ENCODE measurements around the gene ZNF316. TPM values are rescaled to one million over a fixed set of nuclear protein-coding genes. Genes with fewer than 3 reads are reported as not detected.

ZNF316 gene
- total RNA-seq, 1 experiment from 2014 or later = 15.1 TPM

GRCh38 chr7:6642861-6643640 lies 5.9 kb downstream of the ZNF316 start:
- POLR2A ChIA-PET = no interaction called here
- ATAC-seq = no peak
- TF ChIP-seq ATF1 (CRISPR knock-in tag; IDR thresholded peaks at IDR 0.05) (0 out of 2 replicates have a peak, but pooled peaks have one; percentile 29), RORB (CRISPR knock-in tag; IDR thresholded peaks at IDR 0.05) (no peak)
- no peak for DNase-seq (ENCODE audit: low spot score)
- CTCF ChIA-PET = no interaction called here
- H3K36me3 Mint-ChIP-seq = no peaks in the 10 kb centered on the region
- peaks cover 14% of the 10 kb centered on the region for H3K4me1 Mint-ChIP-seq
- H3K4me3 Mint-ChIP-seq = no peak overlapping the region
- no peaks in the 10 kb centered on the region for H3K9me3 Mint-ChIP-seq
- H3K27ac Mint-ChIP-seq = no peak overlapping the region
- no peaks in the 10 kb centered on the region for H3K27me3 Mint-ChIP-seq (ENCODE audit: low read depth)

GRCh38 chr7:6643915-6644625 lies 7.0 kb downstream of the ZNF316 start:
- Mint-ChIP-seq H3K36me3 (no peaks in the 10 kb centered on the region), H3K27me3 (ENCODE audit: low read depth) (no peaks in the 10 kb centered on the region), H3K4me3 (no peak overlapping the region), H3K4me1 (peaks cover 9% of the 10 kb centered on the region), H3K9me3 (no peaks in the 10 kb centered on the region), H3K27ac (no peak overlapping the region)
- ChIA-PET CTCF (no interaction called here), POLR2A (no interaction called here)
- no peak for TF ChIP-seq NFE2L1 (CRISPR knock-in tag; IDR thresholded peaks at IDR 0.05)
- TF ChIP-seq CREM (CRISPR knock-in tag; IDR thresholded peaks at IDR 0.05) = no peak
- TF ChIP-seq MAX (CRISPR knock-in tag; IDR thresholded peaks at IDR 0.05) = no peak
- TF ChIP-seq PREB (CRISPR knock-in tag; IDR thresholded peaks at IDR 0.05; ENCODE audit: borderline replicate concordance) = no peak
- TF ChIP-seq HMGXB4 (CRISPR knock-in tag; IDR thresholded peaks at IDR 0.05) = no peak
- TF ChIP-seq IRF1 (CRISPR knock-in tag; IDR thresholded peaks at IDR 0.05) = no peak
- no peak for TF ChIP-seq RORB (CRISPR knock-in tag; IDR thresholded peaks at IDR 0.05)
- no peak for TF ChIP-seq CDX4 (CRISPR knock-in tag; IDR thresholded peaks at IDR 0.05; ENCODE audit: borderline replicate concordance)
- TF ChIP-seq ATF2 (CRISPR knock-in tag; IDR thresholded peaks at IDR 0.05; ENCODE audit: borderline replicate concordance, low read depth) = no peak
- no peak for TF ChIP-seq USF1 (CRISPR knock-in tag; IDR thresholded peaks at IDR 0.05)
- DNase-seq (ENCODE audit: low spot score) (no peak), ATAC-seq (no peak)

- no peak overlapping the region for H3K27ac Mint-ChIP-seq
- no peaks in the 10 kb centered on the region for H3K9me3 Mint-ChIP-seq
- ChIA-PET CTCF (no interaction called here), POLR2A (no interaction called here)
- no peaks in the 10 kb centered on the region for H3K36me3 Mint-ChIP-seq
- ATAC-seq = no peak
- H3K4me1 Mint-ChIP-seq = peaks cover 6% of the 10 kb centered on the region
- H3K4me3 Mint-ChIP-seq = no peak overlapping the region
- no peak for DNase-seq (ENCODE audit: low spot score)
- no peaks in the 10 kb centered on the region for H3K27me3 Mint-ChIP-seq (ENCODE audit: low read depth)
- TF ChIP-seq GRHL2 (CRISPR knock-in tag; IDR thresholded peaks at IDR 0.05; ENCODE audit: insufficient replicate concordance, severe bottlenecking) = no peak
- no peak for TF ChIP-seq JAZF1 (CRISPR knock-in tag; IDR thresholded peaks at IDR 0.05)
- no peak for TF ChIP-seq MAX (CRISPR knock-in tag; IDR thresholded peaks at IDR 0.05)
- TF ChIP-seq ERG (CRISPR knock-in tag; IDR thresholded peaks at IDR 0.05) = no peak
- no peak for TF ChIP-seq KAT7 (CRISPR knock-in tag; IDR thresholded peaks at IDR 0.05; ENCODE audit: borderline replicate concordance)
- no peak for TF ChIP-seq CREB1 (CRISPR knock-in tag; IDR thresholded peaks at IDR 0.05)
- no peak for TF ChIP-seq E2F1 (CRISPR knock-in tag; IDR thresholded peaks at IDR 0.05)
Observed at GRCh38 chr7:6644728-6645127, 7.6 kb downstream of the ZNF316 start.

Measured in WTC11 (cell line).